Keratinocyte (primary cell): ENCODE measurements around the gene CHST10. TPM values are rescaled to one million over a fixed set of nuclear protein-coding genes. Genes with fewer than 3 reads are reported as not detected.

Source experiments
- DNase-seq: peaks from one replicate; pipeline ENCODE4 v3.0.0-alpha.2; 2011; ENCODE audit warnings: low read depth, missing footprints, low spot score
- FAIRE-seq: peaks from 2 replicates; lab custom pipeline; 2011; peaks lifted over from hg19 to GRCh38; lab: Jason Lieb, UNC
- H2AFZ ChIP-seq: 2 replicates; pipeline ENCODE4 v1.6.0; 2012; ENCODE audit warnings: low read length, control low read depth, inconsistent platforms; ENCODE audit not compliant: control insufficient read depth
- H3K27ac ChIP-seq: 2 replicates; pipeline ENCODE4 v1.5.1; 2011; ENCODE audit warnings: low read length; ENCODE audit not compliant: control insufficient read depth, insufficient read depth
- H3K27me3 ChIP-seq: 3 replicates; pipeline ENCODE4 v1.6.0; 2011; ENCODE audit warnings: low read length; ENCODE audit not compliant: control insufficient read depth, insufficient read depth; ENCODE audit errors: extremely low read depth
- H3K36me3 ChIP-seq, 2 experiments: 2 replicates in 1 of 2; 3 replicates in 1 of 2; pipeline ENCODE4 v1.5.1; 2011; ENCODE audit warnings: low read length in 2 of 2, mild to moderate bottlenecking in 1 of 2; ENCODE audit not compliant: control insufficient read depth in 2 of 2, insufficient read depth in 2 of 2; ENCODE audit errors: extremely low read depth in 1 of 2
- H3K4me1 ChIP-seq: 3 replicates; pipeline ENCODE4 v1.5.1; 2011; ENCODE audit warnings: low read length; ENCODE audit not compliant: control insufficient read depth, insufficient read depth; ENCODE audit errors: extremely low read depth
- H3K4me2 ChIP-seq: 3 replicates; pipeline ENCODE4 v1.6.0; 2011; ENCODE audit warnings: low read depth, low read length; ENCODE audit not compliant: control insufficient read depth, insufficient read depth; ENCODE audit errors: extremely low read depth
- H3K4me3 ChIP-seq, 3 experiments: fragments of 200-600 bp in 1 of 3; sonication (generic) in 1 of 3; 2 replicates in 2 of 3; 3 replicates in 1 of 3; pipeline ENCODE4 v1.5.1; 2011 to 2016; ENCODE audit warnings: low read length in 3 of 3, mild to moderate bottlenecking in 3 of 3, control low read depth in 2 of 3, inconsistent platforms in 1 of 3, low read depth in 1 of 3, mixed read lengths in 1 of 3, mixed run types in 1 of 3, moderate library complexity in 1 of 3; ENCODE audit not compliant: control insufficient read depth in 2 of 3, insufficient read depth in 2 of 3; ENCODE audit errors: extremely low read depth in 1 of 3
- H3K79me2 ChIP-seq: 2 replicates; pipeline ENCODE4 v1.6.0; 2012; ENCODE audit warnings: low read length; ENCODE audit not compliant: control insufficient read depth, insufficient read depth
- H3K9ac ChIP-seq: 3 replicates; pipeline ENCODE4 v1.6.0; 2011; ENCODE audit warnings: low read length; ENCODE audit not compliant: control insufficient read depth, insufficient read depth; ENCODE audit errors: extremely low read depth
- H3K9me1 ChIP-seq: 3 replicates; pipeline ENCODE4 v1.6.0; 2011; ENCODE audit warnings: low read length; ENCODE audit not compliant: control insufficient read depth, insufficient read depth; ENCODE audit errors: extremely low read depth
- H3K9me3 ChIP-seq: 2 replicates; pipeline ENCODE4 v1.5.1; 2012; ENCODE audit warnings: low read depth, low read length; ENCODE audit not compliant: control insufficient read depth
- H4K20me1 ChIP-seq: 3 replicates; pipeline ENCODE4 v1.6.0; 2011; ENCODE audit warnings: low read length; ENCODE audit not compliant: control insufficient read depth, insufficient read depth; ENCODE audit errors: extremely low read depth
- CTCF ChIP-seq, 3 experiments: IDR thresholded peaks in 1 of 3; conservative IDR thresholded peaks in 1 of 3; optimal IDR thresholded peaks in 1 of 3; 2 replicates in 2 of 3; 3 replicates in 1 of 3; pipeline versions ENCODE3 to v1.5.1; 2011; ENCODE audit warnings: low read length in 3 of 3, mild to moderate bottlenecking in 3 of 3, moderate library complexity in 2 of 3, control low read depth in 1 of 3, inconsistent platforms in 1 of 3; ENCODE audit not compliant: insufficient read depth in 2 of 3; ENCODE audit errors: extremely low read depth in 1 of 3
- EZH2 ChIP-seq: IDR thresholded peaks from one replicate; pipeline ENCODE4 v1.6.1; 2012; ENCODE audit warnings: inconsistent platforms, mild to moderate bottlenecking, low read length, moderate library complexity
- dilution Hi-C: fragments of 300-500 bp; cut with MboI; formaldehyde crosslinking; loops from one replicate; pipeline ENCODE4 v1.7.0; 2020; ENCODE audit warnings: low sequenced_read_pairs; ENCODE audit not compliant: extremely low pct_ligation_motif_present
- polyA plus RNA-seq, 5 experiments: library from polyadenylated mRNA; depleted of rRNA in 3 of 5; stranded (reverse) in 3 of 5; stranded (forward) in 1 of 5; unstranded in 1 of 5; fragments of >200 nt; gene quantifications; 1 replicate in 1 of 5; 2 replicates in 3 of 5; 3 replicates in 1 of 5; pipeline versions ENCODE4 v1.2.1 to v1.2.3, GENCODE V29; 2011 to 2012; ENCODE audit warnings: missing spikeins in 2 of 5, low read depth in 1 of 5, low replicate concordance in 1 of 5

CHST10 gene
- polyA plus RNA-seq, 1 donor (not counting 4 experiments of a cell fraction or from before 2014, with no cell fraction given), result 1.6 TPM

- Histone ChIP-seq H3K27me3 (no peaks in the 10 kb centered on the region), H3K4me2 (no peak overlapping the region), H4K20me1 (no peaks in the 10 kb centered on the region), H3K4me3 (no peak overlapping the region), H3K36me3 (no peaks in the 10 kb centered on the region), H3K79me2 (no peaks in the 10 kb centered on the region), H2AFZ (no peak overlapping the region), H3K9me1 (no peaks in the 10 kb centered on the region), H3K9ac (no peak overlapping the region), H3K27ac (no peak overlapping the region), H3K9me3 (no peaks in the 10 kb centered on the region), H3K4me1 (no peaks in the 10 kb centered on the region)
- dilution Hi-C loops, result no loop called here
- DNase-seq (no peak), FAIRE-seq (no peak)
- TF ChIP-seq CTCF (optimal IDR thresholded peaks at IDR 0.05 in 1 of 3, IDR thresholded peaks at IDR 0.05 in 1 of 3, conservative IDR thresholded peaks at IDR 0.05 in 1 of 3; ENCODE audit: extremely low read depth in 1 of 3, insufficient read depth in 2 of 3, low read length in 3 of 3), result no peak
- TF ChIP-seq EZH2, result no peak
These were observed 6.9 kb upstream of the CHST10 start for GRCh38 chr2:100424277-100424875.

GRCh38 chr2:100423631-100424030, 6.2 kb upstream of the CHST10 start:
- FAIRE-seq, result no peak
- H3K9ac ChIP-seq, result no peak overlapping the region
- H3K36me3 ChIP-seq, result no peaks in the 10 kb centered on the region
- H3K9me3 ChIP-seq, result no peaks in the 10 kb centered on the region
- H3K27me3 ChIP-seq, result no peaks in the 10 kb centered on the region
- no peak overlapping the region for H3K4me2 ChIP-seq
- no peak for DNase-seq
- H3K79me2 ChIP-seq, result no peaks in the 10 kb centered on the region
- no peak overlapping the region for H2AFZ ChIP-seq
- TF ChIP-seq CTCF (optimal IDR thresholded peaks at IDR 0.05 in 1 of 3, IDR thresholded peaks at IDR 0.05 in 1 of 3, conservative IDR thresholded peaks at IDR 0.05 in 1 of 3; ENCODE audit: extremely low read depth in 1 of 3, insufficient read depth in 2 of 3, low read length in 3 of 3) (no peak), EZH2 (no peak)
- H3K4me3 ChIP-seq, result no peak overlapping the region
- no peak overlapping the region for H3K27ac ChIP-seq
- dilution Hi-C loops, result no loop called here
- H3K9me1 ChIP-seq, result no peaks in the 10 kb centered on the region
- H4K20me1 ChIP-seq, result no peaks in the 10 kb centered on the region
- no peaks in the 10 kb centered on the region for H3K4me1 ChIP-seq
